Tibial nerve (tissue), 4 donors: ENCODE data around the gene CDKN1C. TPM values are rescaled to one million over a fixed set of nuclear protein-coding genes. Genes with fewer than 3 reads are reported as not detected.

Experiments
- DNase-seq, 2 donors: peaks; one replicate each; pipeline ENCODE4 v3.0.0-alpha.2; 2019; ENCODE audit warnings: low spot score in 2 of 2
- H3K27ac ChIP-seq, 4 donors: fragments of 200-600 bp; sonication (generic) in 3 of 4; one replicate each; pipeline ENCODE4 v1.5.1; 2017 to 2019; ENCODE audit warnings: mild to moderate bottlenecking in 1 of 4
- H3K27me3 ChIP-seq, 2 donors: fragments of 200-600 bp; sonication (generic) in 1 of 2; one replicate each; pipeline versions ENCODE4 v1.5.1 to v1.6.0; 2017 to 2019
- H3K36me3 ChIP-seq, 3 donors: fragments of 200-600 bp; sonication (generic); one replicate each; pipeline ENCODE4 v1.5.1; 2018 to 2019
- H3K4me1 ChIP-seq, 4 donors: fragments of 200-600 bp; sonication (generic) in 3 of 4; one replicate each; pipeline ENCODE4 v1.5.1; 2017 to 2019
- H3K4me3 ChIP-seq, 4 donors: fragments of 200-600 bp; sonication (generic) in 3 of 4; one replicate each; pipeline ENCODE4 v1.5.1; 2017 to 2019; ENCODE audit warnings: mild to moderate bottlenecking in 1 of 4, moderate library complexity in 1 of 4
- H3K9me3 ChIP-seq, 4 donors: fragments of 200-600 bp; sonication (generic) in 3 of 4; one replicate each; pipeline ENCODE4 v1.5.1; 2017 to 2019
- CTCF ChIP-seq, 5 experiments: fragments of 200-600 bp in 3 of 5; fragments of 450-650 bp in 2 of 5; sonication (generic) in 3 of 5; IDR thresholded peaks; one replicate each; pipeline ENCODE4 v1.5.1; 2016 to 2019; ENCODE audit warnings: antibody characterized with exemption in 5 of 5, mild to moderate bottlenecking in 3 of 5, moderate library complexity in 2 of 5
- EP300 ChIP-seq, 2 donors: sonication (generic); formaldehyde crosslinking; IDR thresholded peaks; one replicate each; pipeline ENCODE4 v1.6.1; 2017; ENCODE audit warnings: antibody characterized with exemption in 2 of 2, mild to moderate bottlenecking in 1 of 2
- POLR2A ChIP-seq, 2 donors: fragments of 450-650 bp; IDR thresholded peaks; one replicate each; pipeline ENCODE4 v1.6.1; 2017; ENCODE audit warnings: antibody characterized with exemption in 2 of 2, mild to moderate bottlenecking in 2 of 2, moderate library complexity in 2 of 2
- WGBS, 2 donors: methylation state at CpG; one replicate each; pipeline ENCODE4 v1.1.5; 2018; 5-methylcytosine and 5-hydroxymethylcytosine counted together
- total RNA-seq, 4 donors: library from RNA; depleted of rRNA; stranded (reverse); fragments of >200 nt; gene quantifications; one replicate each; pipeline ENCODE4 v1.1.0, GENCODE V29; 2016

The CDKN1C gene
- total RNA-seq, 4 donors from 2014 or later: 128 to 330 (median 260) TPM

DNA sequence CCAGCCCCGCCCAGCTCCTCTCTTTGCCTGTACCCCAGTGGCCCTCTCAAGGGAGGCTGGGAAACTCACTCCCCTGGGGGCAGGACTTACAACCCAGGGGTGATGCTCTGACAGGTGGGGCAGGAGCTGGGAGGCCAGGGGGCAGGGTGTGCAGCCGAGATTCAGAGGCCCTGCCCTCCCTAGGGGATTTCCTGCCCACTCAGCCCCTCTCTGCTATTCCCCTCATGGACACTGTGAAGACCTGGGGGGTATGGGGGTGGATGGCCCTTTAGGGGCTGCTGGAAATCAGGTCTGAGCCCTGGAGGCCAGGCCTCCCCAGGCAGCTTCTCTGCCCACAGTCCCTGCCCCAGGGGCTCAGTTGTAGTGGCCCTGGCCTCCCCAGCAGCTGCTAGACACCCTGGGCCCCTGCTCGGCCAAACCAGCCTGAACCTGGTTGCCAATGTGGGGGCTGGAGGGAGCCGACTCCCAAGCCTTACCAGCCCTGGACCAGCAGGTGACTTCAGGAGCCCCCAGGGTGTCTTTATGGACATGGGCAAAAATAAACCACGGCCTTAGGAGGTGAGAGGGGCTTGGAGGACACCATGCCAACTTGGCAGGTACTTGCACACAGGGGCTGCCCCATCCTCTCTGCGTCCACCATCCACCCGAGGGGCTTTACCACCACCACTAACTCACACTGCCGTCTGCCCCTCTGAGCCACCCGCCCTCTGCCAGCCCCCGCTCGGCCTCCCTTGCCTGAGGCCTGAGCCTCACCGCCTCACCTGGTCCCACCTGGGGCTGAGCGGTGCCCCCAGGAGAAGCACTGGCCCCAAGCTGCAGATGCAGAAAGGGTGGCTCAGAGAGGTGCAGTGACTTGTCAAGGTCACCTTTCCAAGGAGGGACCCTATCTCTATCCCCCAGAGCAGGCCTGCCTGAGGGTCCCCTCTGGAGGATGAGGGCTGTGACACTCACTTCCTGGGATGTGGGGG lies 46.5 kb upstream of the CDKN1C start:
- TF ChIP-seq POLR2A (IDR thresholded peaks at IDR 0.05) (no peak), CTCF (IDR thresholded peaks at IDR 0.05) (no peak), EP300 (IDR thresholded peaks at IDR 0.05) (no peak)
- Histone ChIP-seq H3K27ac (no peak overlapping the region), H3K4me1 (peaks cover 0 to 35% (median 23%) of the 10 kb centered on the region in 4 donors), H3K36me3 (no peaks in the 10 kb centered on the region), H3K4me3 (no peak overlapping the region), H3K27me3 (peaks cover 0 to 15% of the 10 kb centered on the region in 2 donors), H3K9me3 (no peaks in the 10 kb centered on the region)
- no peak for DNase-seq
- 76 to 78% methylated on average over 9 to 13 of the region's 13 CpGs for WGBS, 2 donors

GRCh38 chr11:2931420-2931746 lies 45.8 kb upstream of the CDKN1C start:
- H3K4me3 ChIP-seq: no peak overlapping the region
- no peaks in the 10 kb centered on the region for H3K9me3 ChIP-seq
- H3K27ac ChIP-seq: no peak overlapping the region
- 67 to 78% methylated on average over 4 of the region's 4 CpGs for WGBS, 2 donors
- DNase-seq: no peak
- TF ChIP-seq CTCF (IDR thresholded peaks at IDR 0.05) (no peak), EP300 (IDR thresholded peaks at IDR 0.05) (no peak)
- peaks cover 0 to 15% of the 10 kb centered on the region in 2 donors for H3K27me3 ChIP-seq
- peaks cover 0 to 35% (median 23%) of the 10 kb centered on the region in 4 donors for H3K4me1 ChIP-seq
- no peaks in the 10 kb centered on the region for H3K36me3 ChIP-seq

DNA sequence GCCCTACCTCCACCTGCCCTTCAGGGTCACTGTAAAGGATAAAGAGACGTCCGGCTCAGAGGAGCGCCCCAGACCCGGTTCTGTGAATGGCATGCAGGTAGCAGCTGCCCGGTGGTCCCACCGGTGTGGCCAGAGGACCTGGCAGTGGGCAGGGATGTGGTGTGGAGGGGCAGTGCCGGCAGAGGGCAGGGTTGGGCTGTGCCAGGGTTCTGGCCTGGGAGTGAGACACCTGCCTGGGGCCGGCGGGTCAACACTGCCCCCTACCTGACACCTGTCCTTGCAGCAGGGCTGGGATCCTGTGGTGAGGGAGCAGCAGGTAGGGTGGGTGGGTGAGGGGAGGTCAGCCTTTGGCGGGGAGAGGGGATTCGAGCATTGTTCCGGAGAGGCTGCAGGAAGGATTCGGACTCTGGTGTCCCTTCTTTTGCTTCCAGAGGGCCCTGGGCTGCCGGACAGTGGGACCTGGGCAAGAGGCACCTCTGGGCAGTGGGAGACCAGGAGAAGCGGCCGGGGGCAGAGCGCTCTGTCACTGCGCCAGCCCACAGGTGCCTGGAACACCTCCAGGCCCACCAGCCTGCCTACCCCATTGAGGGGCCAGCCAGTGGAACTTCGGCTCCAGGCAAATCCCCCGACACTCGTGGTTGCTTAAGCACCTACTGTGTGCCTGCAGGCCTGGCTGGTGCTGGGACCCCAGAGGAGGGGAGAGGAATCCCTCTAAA lies 45.3 kb upstream of the CDKN1C start:
- Histone ChIP-seq H3K36me3 (no peaks in the 10 kb centered on the region), H3K4me1 (peaks cover 0 to 35% (median 23%) of the 10 kb centered on the region in 4 donors), H3K27me3 (peaks cover 0 to 15% of the 10 kb centered on the region in 2 donors), H3K27ac (peak overlapping the region in 3 of 4 donors; percentile 3 to 81 (median 79)), H3K9me3 (no peaks in the 10 kb centered on the region), H3K4me3 (peak overlapping the region in 3 of 4 donors; percentile 39 to 57 (median 50))
- TF ChIP-seq EP300 (IDR thresholded peaks at IDR 0.05) (no peak), CTCF (IDR thresholded peaks at IDR 0.05) (peak; percentile 32 to 57 (median 47))
- no peak for DNase-seq
- 50 to 51% methylated on average over 20 to 21 of the region's 21 CpGs for WGBS, 2 donors

- peaks cover 0 to 15% of the 10 kb centered on the region in 2 donors for H3K27me3 ChIP-seq
- peak overlapping the region; percentile 37 to 57 (median 44) for H3K4me3 ChIP-seq
- no peaks in the 10 kb centered on the region for H3K36me3 ChIP-seq
- no peak for DNase-seq
- TF ChIP-seq EP300 (IDR thresholded peaks at IDR 0.05): no peak
- no peak for TF ChIP-seq POLR2A (IDR thresholded peaks at IDR 0.05)
- peak in 2 of 5 experiments; percentile 29 to 53 for TF ChIP-seq CTCF (IDR thresholded peaks at IDR 0.05)
- peaks cover 0 to 35% (median 23%) of the 10 kb centered on the region in 4 donors for H3K4me1 ChIP-seq
- WGBS, 2 donors: 6 to 9% methylated on average over 38 to 42 of the region's 47 CpGs
- no peaks in the 10 kb centered on the region for H3K9me3 ChIP-seq
- H3K27ac ChIP-seq: peak overlapping the region in 3 of 4 donors; percentile 3 to 81 (median 79)
Observed at GRCh38 chr11:2929950-2930703, 44.6 kb upstream of the CDKN1C start.
